Heart right ventricle (tissue), 16 donors: ENCODE results near the gene NAT8. TPM values are rescaled to one million over a fixed set of nuclear protein-coding genes. Genes with fewer than 3 reads are reported as not detected.

Experiments
- ATAC-seq, 8 donors: fragments of 200-7000 bp; cut with Tn5 transposase; one replicate each; pipeline ENCODE4 v1.9.1; 2020; ENCODE audit warnings: mild to moderate bottlenecking in 8 of 8, moderate library complexity in 8 of 8, moderate number of reproducible peaks in 1 of 8
- DNase-seq, 2 donors: peaks; one replicate each; pipeline ENCODE4 v3.0.0-alpha.2; 2020
- H3K27ac ChIP-seq, 10 donors: fragments of 200-600 bp; sonication (generic) in 2 of 10; one replicate each; pipeline versions ENCODE4 v1.5.0 to v1.8.0; 2020 to 2022; ENCODE audit warnings: mild to moderate bottlenecking in 3 of 10
- H3K27me3 ChIP-seq, 7 donors: fragments of 200-600 bp; one replicate each; pipeline ENCODE4 v1.8.0; 2021 to 2022; ENCODE audit warnings: mild to moderate bottlenecking in 2 of 7
- H3K36me3 ChIP-seq, 9 donors: fragments of 200-600 bp; sonication (generic) in 1 of 9; one replicate each; pipeline versions ENCODE4 v1.5.0 to v1.8.0; 2020 to 2022; ENCODE audit warnings: mild to moderate bottlenecking in 2 of 9
- H3K4me1 ChIP-seq, 9 donors: fragments of 200-600 bp; sonication (generic) in 1 of 9; one replicate each; pipeline versions ENCODE4 v1.5.0 to v1.8.0; 2020 to 2022; ENCODE audit warnings: mild to moderate bottlenecking in 4 of 9
- H3K4me3 ChIP-seq, 10 donors: fragments of 200-600 bp; sonication (generic) in 2 of 10; one replicate each; pipeline versions ENCODE4 v1.5.0 to v1.8.0; 2020 to 2022; ENCODE audit warnings: mild to moderate bottlenecking in 7 of 10, moderate library complexity in 2 of 10
- H3K9me3 ChIP-seq, 11 donors: fragments of 200-600 bp in 10 of 11; sonication (generic) in 2 of 11; one replicate each; pipeline versions ENCODE4 v1.5.0 to v1.8.0; 2013 to 2022; ENCODE audit warnings: mild to moderate bottlenecking in 2 of 11, control low read depth in 1 of 11, moderate library complexity in 1 of 11
- CTCF ChIP-seq, 9 donors: fragments of 200-600 bp; sonication (generic) in 2 of 9; IDR thresholded peaks; one replicate each; pipeline versions ENCODE4 v1.5.0 to v1.8.0; 2021 to 2022; ENCODE audit warnings: antibody characterized with exemption in 9 of 9, mild to moderate bottlenecking in 5 of 9, moderate library complexity in 1 of 9
- WGBS, 2 donors: extraction: QIAGEN DNeasy Blood & Tissue Kit; methylation state at CpG; one replicate each; pipeline ENCODE4 v1.1.7; 2013; ENCODE audit warnings: inconsistent platforms in 1 of 2; 5-methylcytosine and 5-hydroxymethylcytosine counted together
- intact Hi-C, 10 donors: fragments of 100-400 bp; cut with DNase I; formaldehyde crosslinking; loops; one replicate each; pipeline versions ENCODE4 v1.11.1 to v1.14.2; 2022
- polyA plus RNA-seq, 2 donors: library from polyadenylated mRNA; stranded (reverse); fragments of 200-250 nt; gene quantifications; one replicate each; pipeline ENCODE4 v1.2.3, GENCODE V29; 2013
- total RNA-seq, 10 donors: library from RNA; stranded (reverse); fragmentation: NEBNext Ultra II Directional in 3 of 10; extraction: Animal tissue kit (Norgen Biotek cat#: 25700) in 3 of 10; gene quantifications; one replicate each; pipeline versions ENCODE4 v1.2.1 to v1.2.4, GENCODE V29; 2021 to 2023
- donor health status: Arrhythmogenic right ventricular cardiomyopathy.
- donor health status: ischemic (EF 13 %, LVEDD 7.1; RV severe dilation, severe dysfunction).
- donor health status: healthy with polysubstance abuse.
- donor health status: DM: no; HTN: yes; CAD: no.
- donor health status: DM: no; HTN: no; CAD: no.
- donor health status: ischemic (EF 25% LVEDD 6.9; RV normal size, moderate dysfunction).
- donor health status: ischemic (EF 25% LVEDD 5.7; RV mildly dilated, moderate dysfunction).
- donor health status: healthy.
- donor health status: DM: yes; HTN: yes; CAD: no.
- donor health status: Ischemic cardiomyopathy.
- donor health status: ischemic (EF 35%, LVEDD 5.7; RV mildly dilated, moderate dysfunction).
- donor health status: nonischemic (EF 11% LVEDD 7.7; RV severe dilation, severe dysfunction).
- donor health status: DM: yes; HTN: yes; CAD: no.
- donor health status: PGD.
- donor health status: ischemic (EF 29% LVEDD 5.4; RV normal size, mild dysfunction).
- donor health status: nonischemic (EF 23%, LVEDD 6.1; RV moderate dilation, normal function).

The NAT8 gene
- total and polyA plus RNA-seq, 12 donors: not detected

GRCh38 chr2:73601780-73602179, 40.4 kb downstream of the NAT8 start:
- Histone ChIP-seq H3K36me3 (peaks cover 0 to 73% (median 19%) of the 10 kb centered on the region in 9 donors), H3K4me1 (no peaks in the 10 kb centered on the region), H3K4me3 (no peak overlapping the region), H3K27ac (no peak overlapping the region), H3K9me3 (no peaks in the 10 kb centered on the region), H3K27me3 (no peaks in the 10 kb centered on the region)
- ATAC-seq (no peak), DNase-seq (no peak)
- intact Hi-C loops: no loop called here
- no peak for TF ChIP-seq CTCF (IDR thresholded peaks at IDR 0.05)
- 80% methylated on average over 5 of the region's 5 CpGs for WGBS, 2 donors

- DNase-seq: no peak
- H3K36me3 ChIP-seq: peaks cover 0 to 14% (median 0%) of the 10 kb centered on the region in 9 donors
- WGBS, 2 donors: 80 to 82% methylated on average over 2 of the region's 2 CpGs
- intact Hi-C loops: no loop called here
- H3K27ac ChIP-seq: no peak overlapping the region
- H3K27me3 ChIP-seq: no peaks in the 10 kb centered on the region
- ATAC-seq: no peak
- no peak for TF ChIP-seq CTCF (IDR thresholded peaks at IDR 0.05)
- peaks cover 0 to 10% (median 0%) of the 10 kb centered on the region in 11 donors for H3K9me3 ChIP-seq
- peaks cover 0 to 5% (median 0%) of the 10 kb centered on the region in 9 donors for H3K4me1 ChIP-seq
- no peak overlapping the region for H3K4me3 ChIP-seq
These were observed 48.0 kb downstream of the NAT8 start for GRCh38 chr2:73594251-73594650.

GRCh38 chr2:73593680-73594079, 48.5 kb downstream of the NAT8 start:
- Histone ChIP-seq H3K36me3 (peaks cover 0 to 10% (median 0%) of the 10 kb centered on the region in 9 donors), H3K4me3 (no peak overlapping the region), H3K27ac (no peak overlapping the region), H3K9me3 (peaks cover 0 to 10% (median 0%) of the 10 kb centered on the region in 11 donors), H3K27me3 (no peaks in the 10 kb centered on the region), H3K4me1 (peaks cover 0 to 5% (median 0%) of the 10 kb centered on the region in 9 donors)
- no peak for TF ChIP-seq CTCF (IDR thresholded peaks at IDR 0.05)
- 78 to 79% methylated on average over 2 of the region's 2 CpGs for WGBS, 2 donors
- ATAC-seq (no peak), DNase-seq (no peak)
- intact Hi-C loops: no loop called here

Other genes starting within 250 kb of the NAT8 start
- gene TPRKB, start 94.9 kb upstream of the NAT8 start, total RNA-seq: 10 to 100 TPM; 17.1 to 42.3 (median 20.7) TPM
- 10 to 100 TPM; 66.4 to 83.2 TPM for gene TPRKB, start 94.9 kb upstream of the NAT8 start, polyA plus RNA-seq
- 10 to 100 TPM in 7 of 10 donors, 1 to 10 TPM in 3; 9.2 to 11.6 (median 10.8) TPM for gene DUSP11, start 137.7 kb upstream of the NAT8 start, total RNA-seq
- gene DUSP11, start 137.7 kb upstream of the NAT8 start, polyA plus RNA-seq: 10 to 100 TPM in 1 of 2 donors, 1 to 10 TPM in 1; 7.9 to 12.9 TPM
- not detected for gene C2orf78, start 141.8 kb upstream of the NAT8 start, total RNA-seq
- gene C2orf78, start 141.8 kb upstream of the NAT8 start, polyA plus RNA-seq: not detected
- 10 to 100 TPM; 24.6 to 37.5 (median 33.0) TPM for gene STAMBP, start 186.5 kb upstream of the NAT8 start, total RNA-seq
- 10 to 100 TPM; 12.1 to 24.4 TPM for gene STAMBP, start 186.5 kb upstream of the NAT8 start, polyA plus RNA-seq